Right forelimb (tissue), 1 donor: ENCODE measurements around the gene MAP2K1.

Experiments
- DNase-seq: peaks from one replicate; pipeline ENCODE4 v3.0.0-alpha.2; 2018

Gene MAP2K1

GRCh38 chr15:66505818-66506217 is 119.1 kb downstream of the MAP2K1 start:
- no peak for DNase-seq

GRCh38 chr15:66508293-66508883 is 121.7 kb downstream of the MAP2K1 start:
- no peak for DNase-seq

GRCh38 chr15:66514586-66514985 is 127.9 kb downstream of the MAP2K1 start:
- no peak for DNase-seq

GRCh38 chr15:66515901-66516322 is 129.2 kb downstream of the MAP2K1 start:
- no peak for DNase-seq

DNA sequence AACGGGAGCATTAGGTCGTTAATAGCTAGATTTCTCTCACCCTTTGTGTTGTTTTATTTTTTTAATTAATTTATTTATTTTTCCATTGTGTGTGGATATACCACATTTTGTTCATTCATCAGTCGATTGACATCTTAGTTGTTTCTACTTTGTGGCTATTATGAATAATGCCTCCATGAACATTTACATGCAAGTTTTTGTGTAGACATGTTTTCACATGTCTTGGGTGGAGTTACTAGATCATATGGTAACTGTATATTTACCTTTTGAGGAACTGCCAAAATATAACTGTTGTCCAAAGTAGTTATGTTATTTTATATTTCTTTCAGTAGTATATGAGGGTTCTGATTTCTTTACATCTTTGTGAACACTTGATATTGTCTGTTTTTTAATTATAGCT is 137.2 kb downstream of the MAP2K1 start:
- DNase-seq = no peak

- no peak for DNase-seq
These were observed 138.1 kb downstream of the MAP2K1 start for GRCh38 chr15:66524838-66525237.

DNA sequence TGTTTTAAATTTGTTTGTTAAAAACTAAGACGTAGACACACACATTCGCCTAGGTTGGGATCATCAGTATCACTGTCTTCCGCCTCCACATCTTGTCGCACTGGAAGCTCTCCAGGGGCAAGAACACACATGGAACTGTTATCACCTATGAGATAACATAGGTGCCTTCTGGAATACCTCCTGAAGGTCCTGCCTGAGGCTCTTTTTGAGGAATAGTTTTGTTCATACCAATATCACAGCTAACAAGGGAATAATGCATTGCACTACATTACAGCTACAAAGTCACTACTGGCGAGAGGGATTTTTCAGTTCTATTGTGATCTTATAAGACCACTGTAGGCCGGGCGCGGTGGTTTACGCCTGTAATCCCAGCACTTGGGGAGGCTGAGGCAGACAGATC is 148.3 kb downstream of the MAP2K1 start:
- no peak for DNase-seq
